ENCODE measurements around the gene ADAMTS12.

DNA sequence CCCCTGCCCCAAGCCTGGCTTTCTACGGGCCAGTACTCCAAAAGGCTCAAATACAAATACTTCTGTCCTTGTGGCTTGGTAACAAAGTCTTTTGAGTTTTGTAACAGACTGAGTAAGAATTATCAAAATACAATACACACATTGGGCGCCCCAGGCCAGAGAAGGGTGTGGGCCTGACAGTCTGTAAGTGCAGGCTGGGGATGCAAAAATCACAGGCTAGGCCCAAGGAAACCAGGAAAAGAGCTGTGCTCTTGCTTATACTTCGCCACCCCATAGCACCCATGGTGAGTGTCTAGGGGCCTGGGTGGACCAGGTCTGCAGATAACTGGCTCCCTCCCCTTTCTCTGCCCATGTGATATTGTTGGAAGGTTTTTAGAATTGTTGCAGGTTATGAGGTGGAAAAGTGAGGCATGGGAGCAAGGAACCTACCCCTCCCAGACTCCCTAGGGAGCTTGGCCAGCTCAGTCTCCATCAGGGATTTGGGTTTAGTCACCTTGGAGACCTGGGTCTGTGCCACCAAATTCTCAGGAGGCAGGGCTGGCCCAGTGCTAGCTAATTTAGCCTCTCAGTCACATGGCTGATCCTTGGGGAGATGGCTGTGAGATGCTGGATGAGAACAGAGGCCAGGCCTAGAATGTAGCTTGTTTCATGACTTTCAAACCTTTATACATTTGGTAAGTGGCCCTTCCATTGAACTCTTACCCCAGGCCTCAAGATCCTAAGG, 378.2 kb downstream of the ADAMTS12 start:
- TF ChIP-seq, protein P1, sequence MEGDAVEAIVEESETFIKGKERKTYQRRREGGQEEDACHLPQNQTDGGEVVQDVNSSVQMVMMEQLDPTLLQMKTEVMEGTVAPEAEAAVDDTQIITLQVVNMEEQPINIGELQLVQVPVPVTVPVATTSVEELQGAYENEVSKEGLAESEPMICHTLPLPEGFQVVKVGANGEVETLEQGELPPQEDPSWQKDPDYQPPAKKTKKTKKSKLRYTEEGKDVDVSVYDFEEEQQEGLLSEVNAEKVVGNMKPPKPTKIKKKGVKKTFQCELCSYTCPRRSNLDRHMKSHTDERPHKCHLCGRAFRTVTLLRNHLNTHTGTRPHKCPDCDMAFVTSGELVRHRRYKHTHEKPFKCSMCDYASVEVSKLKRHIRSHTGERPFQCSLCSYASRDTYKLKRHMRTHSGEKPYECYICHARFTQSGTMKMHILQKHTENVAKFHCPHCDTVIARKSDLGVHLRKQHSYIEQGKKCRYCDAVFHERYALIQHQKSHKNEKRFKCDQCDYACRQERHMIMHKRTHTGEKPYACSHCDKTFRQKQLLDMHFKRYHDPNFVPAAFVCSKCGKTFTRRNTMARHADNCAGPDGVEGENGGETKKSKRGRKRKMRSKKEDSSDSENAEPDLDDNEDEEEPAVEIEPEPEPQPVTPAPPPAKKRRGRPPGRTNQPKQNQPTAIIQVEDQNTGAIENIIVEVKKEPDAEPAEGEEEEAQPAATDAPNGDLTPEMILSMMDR (conservative IDR thresholded peaks at IDR 0.05; ENCODE audit: low read depth in 2 of 2): no peak
- TF ChIP-seq POLR2AphosphoS5 (IDR thresholded peaks at IDR 0.05; ENCODE audit: low read depth) (no peak), CREB1 (CRISPR knock-in tag; IDR thresholded peaks at IDR 0.05; ENCODE audit: low read depth) (no peak), EZH2 (IDR thresholded peaks at IDR 0.05; ENCODE audit: low read depth, unreplicated experiment) (no peak), EZH2phosphoT487 (IDR thresholded peaks at IDR 0.05; ENCODE audit: unreplicated experiment) (no peak), JUNB (IDR thresholded peaks at IDR 0.05; ENCODE audit: unreplicated experiment) (no peak), NANOG (IDR thresholded peaks at IDR 0.05; ENCODE audit: borderline replicate concordance) (no peak)

All from GM23338 (cell line).